Measurements from ENCODE around the gene RNF181.
A peak's percentile ranks its signal among the peaks of the same experiment; 100 is the strongest.
"Not testable (repeated sequence)": the region's sequence is repeated elsewhere in the genome, so short reads cannot be mapped to it uniquely, and the experiment has no call there.

RNF181 gene

DNA sequence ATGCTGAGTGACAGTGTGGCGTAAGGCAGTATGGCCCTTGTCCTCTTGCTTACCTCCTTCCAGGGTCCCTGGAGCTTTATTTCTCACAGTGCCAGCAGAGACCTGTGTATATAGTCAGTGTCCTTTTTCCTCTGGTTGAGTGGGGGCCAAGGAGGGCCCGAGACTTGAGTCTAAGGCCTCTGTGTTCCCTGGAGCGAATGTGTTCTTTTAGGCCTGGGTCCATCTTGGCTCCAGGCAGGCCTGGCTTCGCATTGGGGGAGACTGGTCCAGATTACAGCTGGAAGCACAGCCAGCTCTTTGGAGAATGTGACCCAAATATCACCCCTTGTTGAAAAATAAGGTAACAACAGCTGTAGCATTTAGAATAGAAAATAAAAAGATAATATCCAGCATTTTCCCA is 6.4 kb upstream of the RNF181 start:
- H3K4me3 ChIP-seq (ENCODE audit: control insufficient read depth, low read depth, low read length) = no peak overlapping the region
- DNase-seq (ENCODE audit: low read depth) = no peak
- TF ChIP-seq, protein P1, sequence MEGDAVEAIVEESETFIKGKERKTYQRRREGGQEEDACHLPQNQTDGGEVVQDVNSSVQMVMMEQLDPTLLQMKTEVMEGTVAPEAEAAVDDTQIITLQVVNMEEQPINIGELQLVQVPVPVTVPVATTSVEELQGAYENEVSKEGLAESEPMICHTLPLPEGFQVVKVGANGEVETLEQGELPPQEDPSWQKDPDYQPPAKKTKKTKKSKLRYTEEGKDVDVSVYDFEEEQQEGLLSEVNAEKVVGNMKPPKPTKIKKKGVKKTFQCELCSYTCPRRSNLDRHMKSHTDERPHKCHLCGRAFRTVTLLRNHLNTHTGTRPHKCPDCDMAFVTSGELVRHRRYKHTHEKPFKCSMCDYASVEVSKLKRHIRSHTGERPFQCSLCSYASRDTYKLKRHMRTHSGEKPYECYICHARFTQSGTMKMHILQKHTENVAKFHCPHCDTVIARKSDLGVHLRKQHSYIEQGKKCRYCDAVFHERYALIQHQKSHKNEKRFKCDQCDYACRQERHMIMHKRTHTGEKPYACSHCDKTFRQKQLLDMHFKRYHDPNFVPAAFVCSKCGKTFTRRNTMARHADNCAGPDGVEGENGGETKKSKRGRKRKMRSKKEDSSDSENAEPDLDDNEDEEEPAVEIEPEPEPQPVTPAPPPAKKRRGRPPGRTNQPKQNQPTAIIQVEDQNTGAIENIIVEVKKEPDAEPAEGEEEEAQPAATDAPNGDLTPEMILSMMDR (IDR thresholded peaks at IDR 0.05; ENCODE audit: control insufficient read depth, insufficient read depth, low read depth, low read length, missing control alignments) = no peak

DNA sequence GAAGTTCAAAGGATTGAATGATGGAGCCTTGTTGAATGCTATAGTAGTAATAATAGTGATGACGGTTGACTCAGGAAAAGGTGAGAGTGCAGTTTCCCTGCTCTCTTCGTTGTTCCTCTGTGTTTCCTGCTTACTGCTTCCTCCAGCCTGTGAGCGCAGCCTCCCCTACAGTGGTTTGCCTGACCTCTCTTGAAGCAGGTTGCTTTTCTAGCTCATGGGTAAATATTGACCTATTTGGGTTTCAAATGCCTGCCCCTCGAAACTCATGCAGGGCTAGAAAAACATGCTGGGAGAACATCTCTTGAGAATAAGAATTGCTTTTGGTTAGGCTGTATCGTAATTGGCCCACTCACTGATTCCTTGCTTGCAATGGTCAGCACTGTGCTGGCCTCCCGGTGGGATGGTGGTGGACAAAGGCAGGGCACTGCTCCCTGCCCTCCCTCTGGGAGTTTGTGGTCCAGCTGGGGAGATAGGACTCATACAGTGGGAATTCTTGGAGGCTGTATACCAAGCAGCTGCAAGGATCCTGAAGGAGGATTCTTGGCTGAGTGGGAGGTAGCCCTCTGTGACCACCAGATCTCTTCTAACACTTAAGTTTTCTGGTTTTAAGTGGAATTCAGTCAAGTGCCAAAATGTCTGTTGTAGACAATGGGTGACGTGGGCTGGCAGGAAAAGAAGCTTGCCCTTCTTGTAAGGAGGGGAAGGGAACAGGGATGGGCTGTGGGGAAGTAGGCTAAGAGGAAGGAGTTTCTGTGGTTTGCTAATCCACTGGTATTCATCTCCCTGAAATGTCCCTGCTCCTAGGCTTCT is 5.4 kb upstream of the RNF181 start:
- TF ChIP-seq, protein P1 (IDR thresholded peaks at IDR 0.05; ENCODE audit: control insufficient read depth, insufficient read depth, low read depth, low read length, missing control alignments) = no peak
- DNase-seq (ENCODE audit: low read depth) = peak; percentile 94
- H3K4me3 ChIP-seq (ENCODE audit: control insufficient read depth, low read depth, low read length) = no peak overlapping the region

DNA sequence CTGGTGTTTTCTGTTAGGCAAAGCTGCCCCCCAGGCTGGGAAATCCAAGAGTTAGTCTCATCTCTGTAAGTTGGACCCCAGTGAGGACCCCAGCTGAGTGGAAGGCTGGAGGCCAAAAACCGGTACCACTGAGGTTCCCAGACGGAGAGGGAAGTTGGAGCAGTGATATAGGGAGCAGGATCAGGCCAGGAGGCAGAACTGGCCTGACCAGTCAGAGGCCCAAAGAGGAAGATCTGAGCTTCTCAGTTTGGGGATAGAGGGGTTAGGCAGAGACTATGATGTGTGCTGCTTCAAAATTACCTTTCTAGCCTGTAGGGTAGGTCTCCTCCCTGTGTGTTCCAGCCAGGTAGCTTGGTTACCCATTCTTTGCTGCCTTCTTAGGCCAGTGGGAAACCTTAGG is 4.6 kb upstream of the RNF181 start:
- DNase-seq (ENCODE audit: low read depth) = no peak
- H3K4me3 ChIP-seq (ENCODE audit: control insufficient read depth, low read depth, low read length) = no peak overlapping the region; the same call in 1 of the 2 replicates
- TF ChIP-seq, protein P1 (IDR thresholded peaks at IDR 0.05; ENCODE audit: control insufficient read depth, insufficient read depth, low read depth, low read length, missing control alignments) = no peak

DNA sequence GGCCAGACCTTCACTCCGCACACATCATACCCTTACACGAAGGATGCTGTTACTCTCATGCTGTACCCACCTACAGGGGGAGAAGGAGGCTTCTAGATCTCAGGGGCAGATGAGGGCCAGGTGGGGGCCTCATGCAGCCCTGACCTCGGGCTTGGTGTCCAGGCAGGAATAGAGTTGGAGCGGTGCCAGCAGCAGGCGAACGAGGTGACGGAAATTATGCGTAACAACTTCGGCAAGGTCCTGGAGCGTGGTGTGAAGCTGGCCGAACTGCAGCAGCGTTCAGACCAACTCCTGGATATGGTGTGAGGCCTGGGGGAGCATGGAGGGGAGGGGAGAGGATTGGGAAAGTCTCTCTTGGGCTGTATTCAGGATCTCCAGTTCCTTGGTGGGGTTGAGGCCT is 4.0 kb upstream of the RNF181 start:
- H3K4me3 ChIP-seq (ENCODE audit: control insufficient read depth, low read depth, low read length) = no peak overlapping the region
- no peak for DNase-seq (ENCODE audit: low read depth)
- TF ChIP-seq, protein P1 (IDR thresholded peaks at IDR 0.05; ENCODE audit: control insufficient read depth, insufficient read depth, low read depth, low read length, missing control alignments) = no peak

DNA sequence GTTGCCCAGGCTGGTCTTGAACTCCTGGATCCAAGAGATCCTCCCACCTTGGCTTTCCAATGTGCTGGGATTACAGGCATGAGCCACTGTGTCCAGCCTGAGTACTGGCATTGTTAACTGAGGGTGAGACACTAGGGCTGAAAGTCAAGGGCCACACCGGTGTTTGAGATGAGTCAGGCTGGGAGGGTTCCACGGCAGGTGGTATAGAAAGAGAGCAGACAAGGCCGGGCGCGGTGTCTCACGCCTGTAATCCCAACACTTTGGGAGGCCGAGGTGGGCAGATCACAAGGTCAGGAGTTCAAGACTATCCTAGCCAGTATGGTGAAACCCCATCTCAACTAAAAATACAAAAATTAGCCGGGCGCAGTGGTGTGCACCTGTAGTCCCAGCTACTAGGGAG is 3.2 kb upstream of the RNF181 start:
- not testable (repeated sequence) for H3K4me3 ChIP-seq (ENCODE audit: control insufficient read depth, low read depth, low read length); DNase-seq (ENCODE audit: low read depth)

DNA sequence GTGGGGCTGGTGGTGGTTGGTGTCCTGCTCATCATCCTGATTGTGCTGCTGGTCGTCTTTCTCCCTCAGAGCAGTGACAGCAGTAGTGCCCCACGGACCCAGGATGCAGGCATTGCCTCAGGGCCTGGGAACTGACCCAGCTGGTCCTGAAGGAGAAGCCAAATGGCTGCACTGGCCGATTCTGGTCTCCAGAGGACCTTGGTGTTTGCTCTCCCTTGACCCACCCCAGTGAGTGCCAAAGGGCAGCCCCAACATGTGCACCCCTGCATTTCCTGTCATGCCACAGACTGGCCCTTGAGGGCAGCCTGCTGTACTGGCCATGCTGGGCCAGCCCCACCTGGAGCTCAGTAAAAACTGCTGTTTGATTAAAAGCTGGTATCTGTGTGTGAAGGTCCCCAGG is 2.5 kb upstream of the RNF181 start:
- TF ChIP-seq, protein P1 (IDR thresholded peaks at IDR 0.05; ENCODE audit: control insufficient read depth, insufficient read depth, low read depth, low read length, missing control alignments) = no peak
- H3K4me3 ChIP-seq (ENCODE audit: control insufficient read depth, low read depth, low read length) = no peak overlapping the region
- DNase-seq (ENCODE audit: low read depth) = no peak

DNA sequence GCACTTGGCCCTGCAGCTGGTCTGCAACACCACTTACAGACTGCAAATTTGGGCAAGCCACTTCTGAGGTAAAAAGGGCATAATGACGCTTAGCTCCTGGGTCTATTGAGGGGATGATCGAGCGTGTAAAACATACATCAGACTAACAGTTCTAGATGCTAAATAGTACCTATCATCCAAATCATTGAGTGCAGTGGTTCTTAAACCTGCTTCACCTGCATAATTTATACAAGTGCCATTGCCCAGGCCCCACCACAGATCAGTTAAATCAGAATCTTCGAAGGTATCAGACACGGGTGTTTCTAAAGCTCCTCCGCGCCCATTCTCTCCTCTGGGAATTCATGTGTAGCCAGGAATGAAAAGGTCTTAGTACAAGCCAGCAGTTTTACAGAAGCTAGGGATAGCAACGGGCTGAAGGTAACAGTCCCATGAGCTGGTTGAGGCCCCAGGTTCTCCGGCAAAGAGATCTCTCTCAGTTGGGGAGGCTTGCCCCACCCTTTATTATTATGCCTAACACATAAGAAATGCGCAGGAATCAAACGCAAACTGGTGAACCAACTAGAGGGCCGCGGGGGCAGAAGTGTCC is 737 bp upstream of the RNF181 start:
- no peak for DNase-seq (ENCODE audit: low read depth)
- TF ChIP-seq, protein P1 (IDR thresholded peaks at IDR 0.05; ENCODE audit: control insufficient read depth, insufficient read depth, low read depth, low read length, missing control alignments) = no peak
- H3K4me3 ChIP-seq (ENCODE audit: control insufficient read depth, low read depth, low read length) = peak overlapping the region; percentile 73
